ENCODE data around the gene DDIT4.
A peak's percentile ranks its signal among the peaks of the same experiment; 100 is the strongest.
"Not testable (repeated sequence)": the region's sequence is repeated elsewhere in the genome, so short reads cannot be mapped to it uniquely, and the experiment has no call there.

DDIT4 gene

DNA sequence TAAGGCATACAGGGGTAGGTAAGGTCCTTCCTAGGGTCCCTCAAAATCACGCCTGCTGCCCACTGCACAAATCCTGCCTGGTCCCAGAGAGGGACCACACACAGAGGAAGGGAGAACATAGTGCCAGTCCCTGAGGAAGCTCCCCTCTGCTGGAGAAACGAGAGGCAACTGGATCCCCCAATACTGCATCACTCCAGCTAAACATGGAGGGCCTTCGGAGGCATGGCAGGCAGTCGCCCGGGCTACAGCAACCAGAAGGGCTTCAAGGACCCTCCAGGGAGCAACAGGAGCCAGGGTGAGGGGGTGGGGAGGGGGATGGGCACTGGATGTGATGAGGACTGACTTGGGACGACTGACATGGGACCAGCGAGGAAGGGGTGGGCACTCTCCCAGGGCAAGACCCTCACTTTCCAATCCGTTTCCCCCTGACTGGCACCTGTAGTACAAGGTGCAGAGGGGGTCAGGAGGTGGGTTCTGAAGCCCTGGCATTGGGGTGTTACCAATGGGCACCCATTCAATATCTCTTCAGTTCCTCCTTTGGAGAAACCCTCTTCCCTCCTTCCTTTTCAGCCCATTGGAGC lies 21.7 kb downstream of the DDIT4 start:
- ATAC-seq = no peak
- DNase-seq = peak; percentile 30

DNA sequence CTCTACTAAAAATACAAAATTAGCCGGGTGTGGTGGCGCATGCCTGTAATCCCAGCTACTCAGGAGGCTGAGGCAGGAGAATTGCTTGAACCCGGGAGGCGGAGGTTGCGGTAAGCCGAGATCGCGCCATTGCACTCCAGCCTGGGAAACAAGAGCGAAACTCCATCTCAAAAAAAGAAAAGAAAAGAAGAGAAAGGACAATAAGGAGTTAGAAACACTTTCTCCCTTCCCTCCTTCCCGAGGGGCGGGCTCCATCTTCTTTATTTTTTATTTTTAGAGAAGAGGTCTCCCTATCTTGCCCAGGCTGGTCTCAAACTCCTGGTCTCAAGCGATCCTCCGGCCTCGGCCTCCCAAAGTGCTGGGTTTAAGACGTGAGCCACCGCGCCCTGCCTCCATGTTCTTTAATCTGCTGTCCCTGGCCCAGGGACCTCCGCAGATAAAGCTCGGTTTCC lies 23.1 kb downstream of the DDIT4 start:
- not testable (repeated sequence) for ATAC-seq, DNase-seq

- DNase-seq = peak; percentile 95
These were observed 23.6 kb downstream of the DDIT4 start for GRCh38 chr10:72297281-72297804.

GRCh38 chr10:72297805-72298591 lies 24.3 kb downstream of the DDIT4 start:
- DNase-seq (peak; percentile 97), ATAC-seq (peak; percentile 80)

More at GRCh38 chr10:72297281-72297804, 23.6 kb downstream of the DDIT4 start:
- ATAC-seq = peak; percentile 62

DNA sequence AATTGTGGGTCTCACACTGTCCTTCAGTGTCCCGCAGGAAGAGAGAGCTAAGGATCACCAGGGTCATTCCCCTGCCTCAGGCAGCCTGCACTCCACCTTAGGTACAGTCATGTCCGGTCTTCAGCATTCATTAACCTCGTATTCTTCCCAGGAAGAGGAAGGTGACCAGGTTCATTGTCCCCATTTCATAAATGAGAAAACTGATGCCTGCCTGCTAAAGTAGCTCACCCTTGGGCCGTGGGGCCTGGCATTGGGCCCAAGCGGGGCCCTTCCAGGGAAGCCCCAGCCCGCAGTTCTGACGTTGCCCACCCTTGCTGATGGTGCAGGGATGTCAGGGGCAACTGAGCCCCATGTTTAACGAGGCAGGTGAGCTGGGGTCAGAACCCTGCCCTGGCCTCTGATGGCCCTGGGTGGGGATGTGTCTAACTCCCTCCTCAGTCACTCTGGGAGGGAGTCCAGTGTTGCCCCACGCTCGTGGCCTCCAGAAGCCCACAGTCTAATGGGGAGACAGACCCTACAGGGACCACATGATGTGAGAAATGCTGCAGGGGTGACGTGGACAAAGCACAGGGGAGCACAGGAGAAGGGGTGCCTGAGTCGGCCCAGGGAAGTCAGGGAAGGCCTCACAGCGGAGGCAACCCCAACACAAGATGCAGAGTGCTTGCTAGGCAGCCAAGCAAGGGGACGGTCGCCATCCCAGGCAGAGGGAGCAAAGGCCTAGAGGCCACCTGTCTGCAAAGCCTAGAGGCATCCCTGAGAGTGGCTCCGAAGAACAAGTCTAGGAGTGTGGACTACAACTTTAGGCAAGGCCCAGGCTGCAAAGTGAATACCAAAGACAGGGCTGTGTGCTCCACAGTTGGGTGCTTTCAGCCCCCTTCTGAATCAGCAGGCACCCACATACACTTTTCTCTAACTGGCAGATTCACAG lies 25.1 kb downstream of the DDIT4 start:
- ATAC-seq (no peak), DNase-seq (peak; percentile 21)

DNA sequence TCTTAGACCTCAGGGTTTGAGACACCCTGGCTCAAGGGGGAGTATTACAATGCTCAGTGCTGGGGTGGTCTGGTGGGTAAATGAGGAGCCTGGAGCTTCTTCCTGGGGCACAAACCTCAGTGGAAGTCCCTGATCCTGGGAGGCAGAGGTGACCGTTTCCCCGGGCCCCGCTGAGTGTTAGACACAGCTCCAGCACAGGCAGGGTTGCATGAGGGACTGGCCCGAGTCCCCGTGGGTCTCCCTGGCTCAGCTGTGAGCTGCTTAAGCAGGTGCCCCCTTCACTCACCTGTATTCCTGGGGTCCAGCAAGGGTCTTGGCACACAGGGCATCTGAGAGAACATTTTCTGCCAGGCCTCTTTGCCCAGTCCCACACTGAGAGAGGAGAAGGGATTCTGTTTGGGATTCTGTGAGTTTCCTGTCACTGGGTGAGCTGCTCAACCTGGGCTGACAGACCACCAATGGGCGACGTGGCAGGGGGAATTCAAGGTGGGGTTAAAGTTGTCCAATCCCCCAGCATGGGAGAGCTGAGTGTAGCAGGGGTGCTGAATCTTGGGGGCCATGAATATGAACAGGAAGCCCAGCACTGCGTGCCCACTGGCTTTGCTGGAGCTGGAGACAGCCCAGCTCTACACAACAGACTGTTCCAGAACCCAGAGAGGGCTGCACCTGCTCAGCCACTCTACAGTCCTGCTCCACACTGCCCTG lies 29.9 kb downstream of the DDIT4 start:
- ATAC-seq = no peak
- DNase-seq = peak; percentile 33

GRCh38 chr10:72306215-72306760 lies 32.6 kb downstream of the DDIT4 start:
- ATAC-seq (no peak), DNase-seq (no peak)

DNA sequence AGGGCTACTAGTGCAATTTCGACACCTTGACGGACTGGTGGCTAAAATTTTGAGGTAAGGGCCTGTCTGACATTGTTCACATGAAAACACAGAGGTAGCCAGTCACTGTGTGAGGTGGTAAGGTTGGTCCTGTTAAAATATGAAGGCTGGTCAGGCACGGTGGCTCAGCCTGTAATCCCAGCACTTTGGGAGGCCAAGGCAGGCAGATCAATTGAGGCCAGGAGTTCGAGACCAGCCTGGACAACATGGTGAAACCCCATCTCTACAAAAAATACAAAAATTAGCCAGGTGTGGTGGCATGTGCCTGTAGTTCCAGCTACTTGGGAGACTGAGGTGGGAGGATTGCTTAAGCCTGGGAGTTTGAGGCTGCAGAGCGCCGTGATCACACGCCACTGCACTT lies 34.0 kb downstream of the DDIT4 start:
- not testable (repeated sequence) for DNase-seq, ATAC-seq

- peak; percentile 63 for DNase-seq
- peak; percentile 76 for ATAC-seq
These were observed 34.7 kb downstream of the DDIT4 start for GRCh38 chr10:72308320-72308987.

DNA sequence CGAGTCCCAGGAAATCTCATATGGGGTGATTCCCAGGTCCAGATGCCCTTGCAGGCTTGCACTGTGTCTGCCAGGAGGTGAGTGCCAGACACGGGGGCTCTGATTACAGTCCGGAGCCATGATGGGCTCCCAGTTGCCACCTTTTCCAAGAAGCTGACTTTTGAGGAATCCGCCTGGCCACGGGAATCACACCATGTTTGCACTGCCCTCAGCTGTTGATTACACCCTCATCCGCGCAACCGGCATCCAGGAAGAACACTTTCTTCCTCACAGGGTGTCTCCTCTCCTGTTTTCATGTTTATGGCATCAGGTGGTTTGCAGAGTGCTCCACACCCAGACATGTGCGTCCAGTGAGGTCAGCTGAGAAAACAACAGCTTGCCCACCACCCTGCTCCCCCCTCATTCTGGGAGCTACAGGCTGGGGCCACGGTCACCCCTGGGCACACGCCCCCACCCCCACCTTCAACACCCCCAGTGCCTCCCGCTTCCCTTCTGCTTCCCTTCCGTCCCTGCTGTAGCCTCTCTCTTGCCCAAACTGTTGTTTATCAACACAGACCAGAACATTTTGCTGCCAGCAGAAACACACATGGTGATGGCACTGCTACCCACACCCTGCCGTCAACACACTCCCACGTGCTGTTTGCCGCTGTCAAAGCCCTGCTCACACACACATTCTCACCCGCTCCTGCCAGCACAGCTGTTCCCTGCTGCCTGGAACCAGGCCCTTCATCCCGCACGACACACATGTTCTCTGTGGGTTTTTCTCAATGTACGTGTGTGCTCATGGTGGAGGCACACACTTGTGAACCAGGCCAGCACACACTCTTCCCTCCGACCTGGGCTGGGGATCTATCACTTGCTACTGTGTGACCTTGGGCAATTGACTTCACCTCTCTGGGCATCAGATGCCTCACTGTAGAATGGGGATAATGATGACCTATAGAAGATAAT lies 35.8 kb downstream of the DDIT4 start:
- DNase-seq (no peak), ATAC-seq (no peak)

DNA sequence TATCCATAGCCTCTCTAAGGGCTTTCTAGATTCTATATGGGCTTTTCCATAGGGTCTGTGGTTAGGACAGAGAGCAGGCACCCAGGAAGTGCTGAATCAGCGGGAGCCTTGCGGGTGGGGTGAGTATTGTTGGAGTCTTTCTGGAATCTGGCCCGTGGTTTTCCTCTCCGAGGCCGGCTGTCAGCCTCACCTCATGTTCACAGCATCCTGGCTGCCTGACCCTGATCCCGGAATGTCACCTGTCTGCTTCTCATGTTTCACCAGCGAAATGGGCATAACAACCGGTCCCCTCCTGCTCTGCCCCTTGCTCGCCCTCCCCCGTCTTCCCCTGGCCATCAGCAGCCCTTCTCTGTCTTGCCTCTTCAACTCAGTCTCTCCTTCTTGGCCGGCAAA lies 36.5 kb downstream of the DDIT4 start:
- DNase-seq = no peak
- no peak for ATAC-seq

GRCh38 chr10:72310636-72311035 lies 36.9 kb downstream of the DDIT4 start:
- ATAC-seq (no peak), DNase-seq (no peak)

DNA sequence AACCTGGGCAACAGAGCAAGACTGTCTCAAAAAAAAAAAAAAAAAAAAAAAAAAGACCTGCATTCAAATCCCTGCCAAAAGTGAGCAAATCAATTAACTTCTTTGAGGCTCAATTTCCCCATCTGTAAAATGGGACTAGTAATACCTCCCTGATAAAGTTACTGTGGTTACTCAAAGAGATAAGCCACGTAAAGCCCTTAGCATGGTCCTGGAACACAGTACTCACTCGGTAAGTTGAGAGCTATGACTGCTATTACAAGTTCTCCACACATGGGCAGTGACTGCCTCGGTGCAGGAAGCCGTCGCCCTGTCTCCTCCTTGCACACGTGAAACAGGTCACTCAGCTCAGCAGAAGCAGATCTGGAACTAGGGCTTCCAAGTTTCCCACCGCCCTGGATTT lies 37.9 kb downstream of the DDIT4 start:
- DNase-seq = no peak
- peak; percentile 56 for ATAC-seq

DNA sequence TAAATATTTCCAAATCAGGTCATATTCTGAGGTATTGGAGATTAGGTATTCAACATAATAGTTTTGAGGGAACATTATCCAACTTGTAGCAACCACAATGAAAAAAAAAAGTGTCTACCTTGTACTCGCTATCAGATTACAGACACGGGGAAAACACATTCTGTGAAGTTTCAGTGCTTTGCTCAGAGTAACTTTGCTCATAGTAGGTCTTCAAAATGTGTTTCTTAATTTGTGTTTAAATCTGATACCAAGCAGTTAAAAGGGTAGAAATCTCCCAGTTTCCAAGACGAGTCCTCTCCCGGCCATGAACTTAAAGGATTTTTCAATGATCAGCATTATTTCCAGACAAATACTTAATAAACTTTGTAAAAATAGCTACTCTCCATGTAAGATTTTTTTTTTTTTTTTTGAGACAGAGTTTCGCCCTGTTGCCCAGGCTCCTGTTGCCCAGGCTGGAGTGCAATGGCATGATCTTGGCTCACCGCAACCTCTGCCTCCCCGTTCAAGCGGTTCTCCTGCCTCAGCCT lies 39.2 kb downstream of the DDIT4 start:
- ATAC-seq (no peak), DNase-seq (no peak)

GRCh38 chr10:72314263-72314662 lies 40.5 kb downstream of the DDIT4 start:
- DNase-seq = no peak
- no peak for ATAC-seq

GRCh38 chr10:72315054-72315453 lies 41.3 kb downstream of the DDIT4 start:
- no peak for ATAC-seq

GRCh38 chr10:72315611-72316385 lies 42.1 kb downstream of the DDIT4 start:
- no peak for DNase-seq
- no peak for ATAC-seq

More at GRCh38 chr10:72315054-72315453, 41.3 kb downstream of the DDIT4 start:
- DNase-seq = no peak

DNA sequence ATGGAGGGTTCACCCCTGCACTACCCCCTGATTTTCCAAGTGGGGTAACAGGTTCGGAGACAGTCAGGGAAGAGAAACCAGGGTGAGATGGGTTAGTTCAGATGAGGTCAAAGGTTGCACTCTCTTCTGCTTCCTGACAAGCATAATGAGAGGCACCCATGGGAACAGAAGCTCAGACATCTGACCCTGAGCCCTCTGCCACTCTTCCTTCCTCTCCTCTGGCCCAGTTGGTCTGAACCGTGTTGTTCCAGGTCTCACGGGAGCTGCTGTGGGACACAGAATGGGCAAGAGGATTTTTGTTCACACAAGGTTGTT lies 42.6 kb downstream of the DDIT4 start:
- ATAC-seq = no peak
- DNase-seq = no peak
